Measurements from ENCODE around the gene C1orf198. TPM values are rescaled to one million over a fixed set of nuclear protein-coding genes. Genes with fewer than 3 reads are reported as not detected.

C1orf198 gene, protein sequence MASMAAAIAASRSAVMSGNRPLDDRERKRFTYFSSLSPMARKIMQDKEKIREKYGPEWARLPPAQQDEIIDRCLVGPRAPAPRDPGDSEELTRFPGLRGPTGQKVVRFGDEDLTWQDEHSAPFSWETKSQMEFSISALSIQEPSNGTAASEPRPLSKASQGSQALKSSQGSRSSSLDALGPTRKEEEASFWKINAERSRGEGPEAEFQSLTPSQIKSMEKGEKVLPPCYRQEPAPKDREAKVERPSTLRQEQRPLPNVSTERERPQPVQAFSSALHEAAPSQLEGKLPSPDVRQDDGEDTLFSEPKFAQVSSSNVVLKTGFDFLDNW
- 1 to 10 TPM; 4.7 to 4.9 TPM for total RNA-seq

DNA sequence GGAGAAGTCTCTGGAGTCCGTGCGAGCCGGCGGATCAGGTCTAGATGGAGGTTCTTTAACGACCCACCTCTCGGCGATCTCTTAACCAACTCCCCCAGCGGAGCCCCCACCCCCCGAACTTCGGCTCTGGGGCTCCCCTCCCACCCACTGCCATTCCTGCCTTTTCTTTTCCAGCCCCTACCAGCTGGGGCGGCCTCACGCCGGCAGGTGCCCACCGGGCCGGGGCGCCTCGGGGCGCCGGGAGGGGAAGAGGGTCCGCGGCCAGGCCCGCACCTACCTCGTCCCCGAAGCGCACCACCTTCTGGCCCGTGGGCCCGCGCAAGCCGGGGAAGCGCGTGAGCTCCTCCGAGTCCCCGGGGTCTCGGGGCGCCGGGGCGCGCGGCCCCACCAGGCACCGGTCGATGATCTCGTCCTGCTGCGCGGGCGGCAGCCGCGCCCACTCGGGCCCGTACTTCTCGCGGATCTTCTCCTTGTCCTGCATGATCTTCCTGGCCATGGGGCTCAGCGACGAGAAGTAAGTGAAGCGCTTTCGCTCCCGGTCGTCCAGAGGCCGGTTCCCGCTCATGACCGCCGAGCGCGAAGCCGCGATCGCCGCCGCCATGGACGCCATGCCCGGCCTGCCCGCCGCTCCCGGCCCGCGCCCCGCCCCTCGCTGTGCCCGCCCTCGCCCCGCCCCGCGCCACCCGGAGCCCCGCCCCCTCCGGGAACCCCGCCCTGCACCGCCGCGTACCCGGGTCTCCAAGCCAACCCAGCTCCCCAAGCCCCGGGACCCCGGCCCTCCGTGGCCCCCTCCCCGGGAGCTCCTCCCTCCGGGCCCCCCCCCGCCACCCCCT, at the start of gene C1orf198:
TSS of gene C1orf198 (minus strand) at position 619 of the 833 bp plus-strand sequence. CDS start at position 610, 9 bp downstream.
- intact Hi-C loops (cut with micrococcal nuclease): loop anchor here (2.0 kb wide), 3 partner anchors 111 to 343 kb away; partner anchors contain the start of genes ARV1, COG2 and TTC13
- Mint-ChIP-seq H3K4me1 (ENCODE audit: low read depth) (peaks cover 18% of the 10 kb centered on the region), H3K36me3 (ENCODE audit: low read depth) (no peaks in the 10 kb centered on the region), H3K9me3 (no peaks in the 10 kb centered on the region), H3K4me3 (peak within 1 kb of the TSS; percentile 84), H3K27ac (no peak within 1 kb of the TSS), H3K27me3 (ENCODE audit: low read depth) (peaks cover 16% of the 10 kb centered on the region)
- CTCF ChIA-PET: interaction anchor here (0.7 kb wide), 1 partner anchor 29 kb away, joined by 3 read pairs; no protein-coding TSS in a partner anchor
- DNase-seq: peak; percentile 75

DNA sequence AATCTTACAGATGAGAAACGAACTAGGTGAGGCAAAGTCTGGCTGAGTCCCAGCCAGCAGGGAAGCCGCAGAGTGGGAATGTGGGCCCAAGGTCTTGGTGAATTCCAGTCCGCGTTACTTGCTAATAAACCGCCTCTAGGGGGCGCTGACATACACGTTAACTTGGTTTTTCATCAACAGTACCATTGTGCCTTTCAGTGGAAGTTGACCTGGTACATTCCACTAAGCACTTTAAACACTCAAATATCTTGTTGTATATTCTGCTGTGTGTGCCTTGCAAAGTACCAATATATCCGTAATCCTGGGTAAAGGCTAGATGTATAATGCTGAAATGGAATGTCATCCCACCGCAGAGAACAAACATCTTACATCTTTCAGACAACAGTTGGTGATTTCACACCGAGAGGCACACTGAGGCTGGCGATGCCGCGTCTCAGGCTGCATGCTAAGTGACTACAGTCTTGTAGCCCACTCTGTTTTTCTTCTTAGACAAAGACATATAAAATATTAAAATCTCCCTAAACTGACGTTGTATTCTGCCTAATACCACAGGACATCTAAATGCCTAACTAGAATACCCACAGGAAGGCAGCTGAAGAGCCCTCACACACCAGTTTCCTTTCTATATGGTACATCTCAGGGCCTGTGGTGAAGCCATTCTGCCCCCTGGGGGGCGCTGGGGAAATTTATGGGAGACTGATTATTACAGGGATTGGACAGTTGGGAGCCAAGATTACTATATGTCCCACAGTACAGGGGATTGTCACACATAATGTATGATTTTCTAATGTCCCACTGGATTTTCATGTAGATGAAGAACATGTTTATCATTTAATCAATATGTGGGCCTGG, 49.2 kb upstream of the C1orf198 start:
- DNase-seq: peak; percentile 86
- Mint-ChIP-seq H3K4me3 (no peak overlapping the region), H3K27me3 (ENCODE audit: low read depth) (no peaks in the 10 kb centered on the region), H3K36me3 (ENCODE audit: low read depth) (peaks cover 11% of the 10 kb centered on the region), H3K9me3 (no peaks in the 10 kb centered on the region), H3K4me1 (ENCODE audit: low read depth) (peaks cover 5% of the 10 kb centered on the region), H3K27ac (no peak overlapping the region)
- intact Hi-C loops (cut with micrococcal nuclease): loop anchor here (1.0 to 10.0 kb wide), 5 partner anchors 62 to 687 kb away; partner anchors contain the start of genes ARV1 and GNPAT
- CTCF ChIA-PET: interaction anchor here (0.7 to 1.4 kb wide), 6 partner anchors 8 to 292 kb away, joined by 3 to 6 read pairs (median 4); no protein-coding TSS in a partner anchor

DNA sequence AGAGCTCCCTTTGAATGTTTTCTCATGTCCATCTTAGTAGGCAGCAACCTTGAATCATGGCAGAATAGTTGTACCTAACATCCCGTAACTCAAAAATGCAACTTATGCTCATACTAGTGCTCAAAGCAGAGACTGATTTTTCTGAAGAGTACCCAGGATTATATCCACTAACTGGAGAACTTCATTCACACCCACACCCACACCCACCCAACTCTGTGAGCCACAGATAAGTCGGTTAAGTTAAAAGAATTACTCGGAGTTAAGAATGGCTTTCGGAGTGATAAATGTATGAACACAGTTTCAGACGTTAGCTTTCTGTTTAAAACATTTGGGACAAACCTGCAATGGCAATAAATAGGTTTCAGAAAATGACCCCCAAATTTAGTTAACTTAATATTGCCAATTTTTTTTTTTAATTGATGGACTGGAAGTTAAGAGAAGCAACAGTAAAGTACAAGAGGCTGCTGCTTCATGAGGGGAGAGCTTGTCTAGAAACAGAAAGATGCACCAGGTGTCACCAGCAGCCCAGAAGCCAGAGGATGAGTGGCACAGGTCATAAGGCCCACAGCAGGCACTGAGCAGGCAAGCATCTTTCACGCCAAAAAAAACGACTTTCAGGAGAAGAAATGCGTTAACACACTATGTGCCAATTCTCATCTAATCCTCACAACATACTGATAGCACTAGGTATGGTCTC, 48.4 kb upstream of the C1orf198 start:
- peaks cover 7% of the 10 kb centered on the region for H3K36me3 Mint-ChIP-seq (ENCODE audit: low read depth)

DNA sequence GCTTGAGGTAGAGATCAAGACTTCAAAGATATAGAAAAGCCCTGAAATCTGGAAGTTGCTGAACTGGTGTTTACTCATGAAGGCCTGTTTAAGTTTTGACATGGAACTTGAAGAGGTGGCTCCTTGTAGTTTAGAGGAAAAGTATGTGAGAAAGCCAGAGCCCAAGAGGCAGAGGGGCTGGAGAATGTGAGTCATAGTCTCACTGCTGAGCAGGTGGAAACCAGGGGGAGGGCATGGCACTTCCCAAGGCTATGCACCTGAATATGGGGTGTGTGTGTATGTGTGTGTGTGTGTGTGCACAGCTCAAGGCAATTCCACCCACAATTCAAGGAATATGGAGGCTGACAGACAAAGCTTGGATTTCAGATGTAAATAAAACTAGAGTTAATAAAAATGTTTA, 46.8 kb upstream of the C1orf198 start:
- Mint-ChIP-seq H3K27ac (no peak overlapping the region), H3K9me3 (no peaks in the 10 kb centered on the region), H3K36me3 (ENCODE audit: low read depth) (peaks cover 9% of the 10 kb centered on the region), H3K4me1 (ENCODE audit: low read depth) (peaks cover 5% of the 10 kb centered on the region), H3K27me3 (ENCODE audit: low read depth) (no peaks in the 10 kb centered on the region), H3K4me3 (no peak overlapping the region)
- CTCF ChIA-PET: interaction anchor here (0.6 to 1.8 kb wide), 2 partner anchors 151 to 177 kb away, joined by 4 to 8 read pairs; no protein-coding TSS in a partner anchor
- no peak for DNase-seq
- intact Hi-C loops (cut with micrococcal nuclease): loop anchor here (10.0 kb wide), 1 partner anchor 690 kb away; no protein-coding TSS in a partner anchor

More for the DNA sequence above, 48.4 kb upstream of the C1orf198 start:
- intact Hi-C loops (cut with micrococcal nuclease): loop anchor here (1.0 to 10.0 kb wide), 5 partner anchors 63 to 688 kb away; partner anchors contain the start of genes ARV1 and GNPAT
- Mint-ChIP-seq H3K27ac (no peak overlapping the region), H3K27me3 (ENCODE audit: low read depth) (no peaks in the 10 kb centered on the region), H3K4me3 (no peak overlapping the region), H3K4me1 (ENCODE audit: low read depth) (peaks cover 5% of the 10 kb centered on the region), H3K9me3 (no peaks in the 10 kb centered on the region)
- DNase-seq: no peak
- CTCF ChIA-PET: interaction anchor here (0.6 to 1.8 kb wide), 15 partner anchors 8 to 1670 kb away, joined by 3 to 8 read pairs (median 4); partner anchors contain the start of gene ARV1

DNA sequence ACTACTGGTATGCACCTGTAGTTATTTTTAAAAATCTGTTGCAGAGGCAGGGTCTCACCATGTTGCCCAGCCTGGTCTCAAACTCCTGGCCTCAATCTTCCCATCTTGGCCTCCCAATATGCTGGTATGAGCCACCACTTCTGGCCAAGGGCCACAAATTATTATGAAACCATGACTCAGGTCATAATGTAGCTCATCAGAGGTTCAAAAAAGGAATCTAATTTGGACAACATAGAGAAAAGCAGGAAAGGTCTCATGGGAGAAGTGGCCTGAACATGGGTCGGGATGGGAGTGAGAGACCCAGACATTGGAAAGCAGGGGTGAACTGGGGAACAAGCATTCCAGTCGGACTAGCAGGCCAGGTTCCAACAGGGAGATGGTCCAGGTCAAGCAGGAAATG, 45.2 kb upstream of the C1orf198 start:
- CTCF ChIA-PET: interaction anchor here (1.0 to 1.3 kb wide), 2 partner anchors 66 to 297 kb away, joined by 3 read pairs; partner anchors contain the start of gene ARV1

DNA sequence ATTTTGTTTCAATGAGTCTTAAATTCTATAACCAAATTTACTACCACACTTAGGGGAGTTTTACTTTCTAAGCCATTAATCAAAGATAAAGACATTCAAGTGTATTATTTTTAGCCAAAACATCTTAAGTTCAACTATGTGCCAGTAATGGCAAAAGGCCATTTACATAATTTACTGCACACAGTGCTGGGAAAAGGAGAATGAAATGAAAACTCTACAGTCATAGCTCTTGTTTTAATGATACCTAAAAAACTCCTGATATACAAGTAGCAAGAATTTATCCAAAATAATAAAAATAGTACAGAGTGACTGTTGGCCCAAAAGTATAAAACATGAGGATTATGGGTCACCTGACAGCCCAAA, 42.4 kb upstream of the C1orf198 start:
- H3K4me1 Mint-ChIP-seq (ENCODE audit: low read depth): peaks cover 5% of the 10 kb centered on the region
- H3K9me3 Mint-ChIP-seq: no peaks in the 10 kb centered on the region
- CTCF ChIA-PET: no interaction called here
- no peak overlapping the region for H3K27ac Mint-ChIP-seq
- no peak for DNase-seq
- H3K4me3 Mint-ChIP-seq: no peak overlapping the region
- intact Hi-C loops (cut with micrococcal nuclease): loop anchor here (10.0 kb wide), 1 partner anchor 694 kb away; no protein-coding TSS in a partner anchor
- H3K36me3 Mint-ChIP-seq (ENCODE audit: low read depth): peaks cover 15% of the 10 kb centered on the region
- H3K27me3 Mint-ChIP-seq (ENCODE audit: low read depth): no peaks in the 10 kb centered on the region

More for the DNA sequence above, 45.2 kb upstream of the C1orf198 start:
- intact Hi-C loops (cut with micrococcal nuclease): loop anchor here (10.0 kb wide), 1 partner anchor 691 kb away; no protein-coding TSS in a partner anchor
- Mint-ChIP-seq H3K4me1 (ENCODE audit: low read depth) (peaks cover 5% of the 10 kb centered on the region), H3K4me3 (no peak overlapping the region), H3K36me3 (ENCODE audit: low read depth) (peaks cover 6% of the 10 kb centered on the region), H3K27ac (no peak overlapping the region), H3K9me3 (no peaks in the 10 kb centered on the region), H3K27me3 (ENCODE audit: low read depth) (no peaks in the 10 kb centered on the region)
- DNase-seq: no peak

DNA sequence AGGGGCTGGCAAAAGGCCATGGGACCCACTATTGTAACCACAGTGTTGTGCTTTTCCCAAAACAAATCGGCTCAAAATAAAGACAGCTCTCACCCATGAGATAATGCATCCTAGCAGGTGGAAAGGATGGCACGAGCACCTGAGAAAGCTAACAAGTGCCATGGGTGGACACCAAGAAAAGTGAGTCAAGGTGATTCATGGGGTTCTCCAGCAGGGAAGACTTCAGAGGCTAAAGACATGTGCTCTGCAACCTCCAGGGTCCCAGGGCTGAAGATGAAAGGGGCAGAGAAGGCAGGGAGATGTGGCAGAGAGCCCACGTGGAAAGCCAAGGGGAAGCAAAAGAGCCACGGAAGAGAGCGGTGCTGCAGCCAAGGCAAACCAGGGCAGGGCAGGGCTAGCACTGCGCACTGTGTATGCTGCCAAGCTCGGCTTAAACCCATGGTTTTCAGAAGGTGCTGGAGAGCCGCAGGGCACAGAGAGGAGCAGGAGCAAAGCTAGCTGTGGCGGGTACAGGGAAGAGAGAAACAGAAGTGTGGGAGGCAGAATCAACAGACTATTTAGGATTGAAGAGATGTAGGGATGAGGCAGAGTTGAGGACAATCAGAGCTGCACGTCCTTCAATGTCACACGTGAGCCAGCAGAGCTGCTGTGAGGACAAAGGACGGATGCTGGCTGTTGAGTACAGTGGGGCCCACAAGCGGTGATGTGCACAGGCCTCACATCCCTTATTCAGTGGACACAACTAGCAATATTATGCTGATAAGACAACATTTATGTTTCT, 41.8 kb upstream of the C1orf198 start:
- Mint-ChIP-seq H3K4me3 (no peak overlapping the region), H3K27me3 (ENCODE audit: low read depth) (no peaks in the 10 kb centered on the region), H3K27ac (no peak overlapping the region), H3K9me3 (no peaks in the 10 kb centered on the region), H3K4me1 (ENCODE audit: low read depth) (peaks cover 3% of the 10 kb centered on the region), H3K36me3 (ENCODE audit: low read depth) (peaks cover 17% of the 10 kb centered on the region)
- DNase-seq: no peak
- intact Hi-C loops (cut with micrococcal nuclease): loop anchor here (10.0 kb wide), 1 partner anchor 695 kb away; no protein-coding TSS in a partner anchor
- CTCF ChIA-PET: interaction anchor here (1.2 kb wide), 1 partner anchor 180 kb away, joined by 3 read pairs; no protein-coding TSS in a partner anchor

DNA sequence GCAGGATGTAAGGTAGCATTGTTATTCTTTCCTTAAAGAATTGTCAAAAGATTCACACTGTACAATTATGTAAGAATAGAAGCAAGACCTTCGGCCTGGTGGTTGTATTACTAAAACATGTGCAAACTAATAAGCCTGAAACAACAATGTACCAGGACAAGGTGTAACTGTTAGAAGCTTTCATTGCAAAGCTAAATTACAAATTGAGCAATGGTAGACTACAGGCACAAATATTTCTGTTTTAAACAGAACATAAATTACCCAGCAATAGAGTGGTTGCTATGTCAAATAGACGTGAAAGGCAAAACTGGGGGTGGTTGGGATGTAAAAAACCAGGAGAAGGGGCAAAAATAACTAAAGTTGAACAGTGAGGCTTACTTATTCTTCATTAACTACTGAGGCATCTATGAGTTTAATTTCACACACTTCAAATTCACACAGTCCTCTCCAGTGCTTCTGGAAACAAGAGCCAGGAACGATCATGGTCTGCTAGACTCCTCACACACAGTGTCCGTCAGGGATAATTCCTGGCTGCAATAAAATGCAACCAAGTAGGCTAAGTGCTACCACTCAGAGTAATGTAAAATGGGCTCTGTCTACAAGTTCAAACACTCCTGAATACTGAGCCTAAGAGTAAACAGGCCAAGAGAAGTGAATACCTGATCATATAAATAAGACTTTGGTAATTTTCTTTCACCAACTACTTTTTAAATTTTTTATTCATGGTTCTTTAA, 39.3 kb upstream of the C1orf198 start:
- H3K27ac Mint-ChIP-seq: no peak overlapping the region
- no peak for DNase-seq
- H3K9me3 Mint-ChIP-seq: no peaks in the 10 kb centered on the region
- no peaks in the 10 kb centered on the region for H3K27me3 Mint-ChIP-seq (ENCODE audit: low read depth)
- CTCF ChIA-PET: interaction anchor here (1.1 kb wide), 1 partner anchor 9 kb away, joined by 3 read pairs; no protein-coding TSS in a partner anchor
- intact Hi-C loops (cut with micrococcal nuclease): no loop called here
- no peak overlapping the region for H3K4me3 Mint-ChIP-seq
- no peaks in the 10 kb centered on the region for H3K4me1 Mint-ChIP-seq (ENCODE audit: low read depth)
- peaks cover 23% of the 10 kb centered on the region for H3K36me3 Mint-ChIP-seq (ENCODE audit: low read depth)

DNA sequence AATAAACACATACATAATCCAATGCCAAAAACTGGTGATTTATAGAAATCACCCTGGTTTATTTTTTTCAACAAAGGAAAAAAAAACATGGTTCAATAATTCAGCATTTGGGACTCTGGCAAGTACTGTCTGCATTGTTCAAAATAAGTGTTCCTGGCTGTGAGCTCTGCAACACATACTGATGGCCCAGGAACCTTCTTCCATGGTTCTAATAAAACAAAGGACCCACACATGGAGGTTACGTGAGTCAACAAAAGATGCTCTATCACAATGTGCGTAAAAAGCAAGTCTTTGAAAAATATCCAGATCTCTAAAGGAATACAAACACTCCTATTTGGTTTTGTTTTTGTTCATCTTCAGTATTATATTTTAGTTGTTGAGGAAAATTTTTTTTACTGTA, 37.9 kb upstream of the C1orf198 start:
- H3K4me1 Mint-ChIP-seq (ENCODE audit: low read depth): no peaks in the 10 kb centered on the region
- H3K27me3 Mint-ChIP-seq (ENCODE audit: low read depth): no peaks in the 10 kb centered on the region
- H3K36me3 Mint-ChIP-seq (ENCODE audit: low read depth): peaks cover 23% of the 10 kb centered on the region
- CTCF ChIA-PET: interaction anchor here (0.6 kb wide), 1 partner anchor 10 kb away, joined by 5 read pairs; no protein-coding TSS in a partner anchor
- no peak for DNase-seq
- no peak overlapping the region for H3K27ac Mint-ChIP-seq
- no peaks in the 10 kb centered on the region for H3K9me3 Mint-ChIP-seq
- H3K4me3 Mint-ChIP-seq: no peak overlapping the region
- intact Hi-C loops (cut with micrococcal nuclease): no loop called here

DNA sequence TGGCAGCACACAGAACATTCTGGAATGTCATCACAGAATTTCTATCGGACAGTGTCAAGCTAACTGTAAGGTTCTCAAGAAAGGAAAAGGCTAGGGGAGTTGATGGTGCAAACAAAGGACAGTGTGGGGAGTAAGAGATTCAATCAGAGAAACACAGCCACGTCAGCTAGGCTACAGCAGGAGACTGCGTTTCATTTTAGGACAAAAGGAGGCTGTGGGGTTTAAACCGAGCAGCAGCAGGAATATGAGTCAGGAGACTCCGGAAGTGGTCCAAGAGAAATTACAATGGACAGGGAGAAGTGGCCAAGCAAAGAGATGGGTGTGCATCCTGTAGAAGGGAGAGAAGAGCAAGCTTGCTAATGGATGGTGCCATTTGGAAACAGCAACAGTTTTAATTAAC, 37.4 kb upstream of the C1orf198 start:
- CTCF ChIA-PET: no interaction called here
- intact Hi-C loops (cut with micrococcal nuclease): no loop called here

More for the DNA sequence above, 37.4 kb upstream of the C1orf198 start:
- Mint-ChIP-seq H3K4me1 (ENCODE audit: low read depth) (no peaks in the 10 kb centered on the region), H3K27me3 (ENCODE audit: low read depth) (no peaks in the 10 kb centered on the region), H3K27ac (peak overlapping the region; percentile 3), H3K9me3 (no peaks in the 10 kb centered on the region), H3K36me3 (ENCODE audit: low read depth) (peaks cover 22% of the 10 kb centered on the region), H3K4me3 (no peak overlapping the region)
- no peak for DNase-seq
